ENCODE data around the gene LEP. TPM values are rescaled to one million over a fixed set of nuclear protein-coding genes. Genes with fewer than 3 reads are reported as not detected.

LEP gene
- total RNA-seq (ENCODE audit: insufficient read depth, low replicate concordance) = 2.2 TPM

DNA sequence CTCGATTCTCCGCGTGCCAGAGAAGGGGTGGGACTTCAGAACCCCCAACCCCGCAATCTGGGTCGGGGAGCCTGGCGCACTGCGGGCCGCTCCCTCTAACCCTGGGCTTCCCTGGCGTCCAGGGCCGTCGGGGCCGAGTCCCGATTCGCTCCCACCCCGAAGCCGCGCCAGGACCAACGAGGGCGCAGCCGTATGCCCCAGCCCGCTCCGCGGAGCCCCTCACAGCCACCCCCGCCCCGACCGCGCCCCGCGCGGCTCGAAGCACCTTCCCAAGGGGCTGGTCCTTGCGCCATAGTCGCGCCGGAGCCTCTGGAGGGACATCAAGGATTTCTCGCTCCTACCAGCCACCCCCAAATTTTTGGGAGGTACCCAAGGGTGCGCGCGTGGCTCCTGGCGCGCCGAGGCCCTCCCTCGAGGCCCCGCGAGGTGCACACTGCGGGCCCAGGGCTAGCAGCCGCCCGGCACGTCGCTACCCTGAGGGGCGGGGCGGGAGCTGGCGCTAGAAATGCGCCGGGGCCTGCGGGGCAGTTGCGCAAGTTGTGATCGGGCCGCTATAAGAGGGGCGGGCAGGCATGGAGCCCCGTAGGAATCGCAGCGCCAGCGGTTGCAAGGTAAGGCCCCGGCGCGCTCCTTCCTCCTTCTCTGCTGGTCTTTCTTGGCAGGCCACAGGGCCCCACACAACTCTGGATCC lies at the start of gene LEP:
LEP (plus strand) TSS at position 583 of the 691 bp plus-strand sequence. CDS start 10,741 bp downstream, outside the sequence.
- no peak for DNase-seq (ENCODE audit: low spot score)

DNA sequence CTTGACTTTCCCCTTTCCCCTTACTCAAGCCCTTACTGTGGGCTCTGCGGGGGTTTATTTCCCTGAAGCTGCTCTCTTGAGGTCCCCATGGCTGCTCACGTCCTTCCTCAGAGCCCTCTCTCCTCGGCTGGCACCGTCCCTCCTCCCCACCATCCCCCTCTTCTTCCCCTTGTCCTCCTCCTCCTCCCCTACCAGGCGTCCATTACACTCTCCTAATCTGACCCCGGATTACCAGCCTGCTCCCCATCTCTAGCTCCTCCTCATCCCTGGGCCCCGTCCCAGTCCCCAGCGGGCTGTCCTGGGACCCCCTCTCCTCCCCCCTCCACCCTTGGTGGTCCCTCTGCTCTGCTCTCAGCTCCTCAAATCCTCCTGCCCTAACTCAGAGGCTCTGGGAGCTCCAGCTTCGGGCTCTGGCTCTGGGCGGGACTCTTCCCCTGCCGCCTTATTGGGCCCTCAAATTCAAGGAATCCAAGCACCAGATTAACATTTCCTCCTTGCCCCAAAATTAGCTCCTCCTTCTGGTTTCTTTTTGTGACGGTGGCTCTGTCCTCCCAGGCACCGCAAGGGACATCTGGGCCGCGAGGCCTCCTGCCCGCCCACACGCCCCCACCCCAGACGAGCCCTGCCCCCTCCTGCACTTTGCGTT lies 48.5 kb upstream of the LEP start:
- no peak for DNase-seq (ENCODE audit: low spot score)

GRCh38 chr7:128194533-128195282 lies 46.4 kb upstream of the LEP start:
- no peak for DNase-seq (ENCODE audit: low spot score)

GRCh38 chr7:128197589-128197988 lies 43.5 kb upstream of the LEP start:
- DNase-seq (ENCODE audit: low spot score) = no peak

- DNase-seq (ENCODE audit: low spot score) = no peak
Observed at GRCh38 chr7:128197989-128198580, 43.0 kb upstream of the LEP start.

DNA sequence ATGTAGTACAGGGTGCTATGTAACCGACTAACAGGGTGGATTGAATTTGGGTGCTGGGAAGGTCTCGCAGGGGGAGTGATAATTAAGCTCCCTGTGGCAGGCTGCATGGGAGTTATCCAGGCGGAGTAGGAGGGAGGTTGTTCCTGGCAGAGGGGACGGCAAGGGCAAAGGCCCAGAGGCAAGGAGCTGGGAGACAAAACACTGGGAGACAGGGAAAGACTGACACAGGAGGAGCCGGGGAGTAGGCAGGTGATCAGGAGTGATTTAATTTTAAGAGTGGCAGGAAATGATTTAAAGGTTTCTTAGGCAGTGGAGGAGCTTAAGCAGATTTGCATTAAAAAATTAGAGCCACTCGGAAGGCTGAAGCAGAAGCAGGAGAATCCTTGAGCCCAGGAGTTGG lies 40.7 kb upstream of the LEP start:
- DNase-seq (ENCODE audit: low spot score) = no peak

DNA sequence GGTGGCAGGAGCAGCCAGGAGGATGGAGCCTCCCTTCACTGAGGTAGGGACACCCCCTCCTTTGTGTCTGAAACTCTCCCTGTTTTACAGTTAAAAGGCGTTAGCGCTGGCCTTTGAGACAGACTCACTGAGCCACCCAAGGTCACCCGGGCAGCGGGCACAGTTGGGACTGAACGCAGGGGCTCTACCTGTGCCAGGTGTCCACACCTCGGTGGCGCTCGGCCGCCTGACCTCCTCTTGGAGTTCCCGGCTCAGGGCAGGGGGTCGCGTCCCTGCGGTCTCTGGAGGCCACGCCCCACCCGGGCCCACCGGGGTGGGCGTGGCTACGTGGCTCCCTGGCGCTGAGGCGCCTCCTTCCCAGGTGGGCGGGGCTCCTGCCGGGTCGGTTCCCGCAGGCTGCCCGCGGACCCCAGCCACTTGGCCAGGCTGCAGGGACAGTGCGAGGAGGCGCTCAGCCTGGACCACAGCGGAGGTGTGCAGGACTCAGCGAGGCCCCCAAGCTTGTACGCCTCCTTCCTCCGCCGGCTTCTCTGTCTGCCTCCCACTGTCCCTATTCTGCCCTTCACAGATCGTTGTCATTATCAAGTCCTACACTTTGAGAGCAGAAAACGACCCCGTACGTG lies 39.9 kb upstream of the LEP start:
- DNase-seq (ENCODE audit: low spot score) = no peak

DNA sequence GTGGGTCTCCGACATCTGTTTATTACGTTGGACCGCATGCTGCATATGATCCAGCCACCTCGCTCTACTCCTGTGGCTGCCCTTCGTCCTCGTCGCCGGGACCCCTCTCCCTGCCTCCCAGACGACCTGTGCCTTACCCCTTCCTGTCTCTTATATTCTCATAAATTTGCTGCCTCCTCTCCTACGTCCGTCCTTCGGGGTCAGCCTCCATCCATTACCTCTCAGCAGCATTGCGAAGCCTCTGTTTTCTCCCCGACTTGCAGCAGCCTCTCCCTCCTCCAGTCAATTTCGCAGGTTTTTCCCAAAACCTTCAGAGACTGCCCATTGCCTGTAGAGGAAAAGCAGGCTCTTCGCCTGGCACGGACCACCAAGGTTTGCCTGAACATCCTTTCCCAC lies 39.4 kb upstream of the LEP start:
- no peak for DNase-seq (ENCODE audit: low spot score)

DNA sequence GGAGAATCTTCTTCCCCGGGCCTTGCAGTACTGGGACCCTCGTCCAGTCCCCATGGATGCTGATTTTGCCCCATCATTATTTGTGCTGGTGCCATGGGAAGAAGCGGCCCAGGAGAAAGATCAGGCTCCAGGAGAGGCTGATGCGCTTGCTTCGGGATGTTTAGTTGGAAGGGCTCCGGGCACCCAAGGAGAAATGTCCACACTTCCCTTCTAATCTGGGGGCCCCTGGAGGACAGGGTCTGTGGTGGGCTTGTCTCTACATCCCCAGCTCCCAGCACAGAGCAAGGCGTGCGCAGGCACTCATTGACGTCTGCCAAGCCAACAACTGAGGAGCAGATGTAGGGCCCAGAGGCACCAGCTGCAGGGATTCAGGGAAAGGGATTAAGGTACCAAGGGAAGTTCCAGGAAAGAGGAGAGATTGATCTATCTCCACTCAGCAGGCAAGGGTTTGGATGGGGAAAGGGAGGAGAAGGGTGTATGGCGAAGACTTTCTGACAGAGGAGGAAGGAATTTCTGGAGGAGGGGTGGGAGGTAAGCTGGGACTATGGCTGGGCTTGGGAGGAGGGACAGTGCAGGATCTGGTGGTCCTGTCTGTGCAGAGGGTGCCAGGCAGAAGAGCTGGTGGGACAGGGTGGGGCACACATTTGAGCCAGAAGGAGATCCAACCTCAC lies 38.7 kb upstream of the LEP start:
- no peak for DNase-seq (ENCODE audit: low spot score)

- DNase-seq (ENCODE audit: low spot score) = no peak
Observed at GRCh38 chr7:128203047-128203491, 38.0 kb upstream of the LEP start.

DNA sequence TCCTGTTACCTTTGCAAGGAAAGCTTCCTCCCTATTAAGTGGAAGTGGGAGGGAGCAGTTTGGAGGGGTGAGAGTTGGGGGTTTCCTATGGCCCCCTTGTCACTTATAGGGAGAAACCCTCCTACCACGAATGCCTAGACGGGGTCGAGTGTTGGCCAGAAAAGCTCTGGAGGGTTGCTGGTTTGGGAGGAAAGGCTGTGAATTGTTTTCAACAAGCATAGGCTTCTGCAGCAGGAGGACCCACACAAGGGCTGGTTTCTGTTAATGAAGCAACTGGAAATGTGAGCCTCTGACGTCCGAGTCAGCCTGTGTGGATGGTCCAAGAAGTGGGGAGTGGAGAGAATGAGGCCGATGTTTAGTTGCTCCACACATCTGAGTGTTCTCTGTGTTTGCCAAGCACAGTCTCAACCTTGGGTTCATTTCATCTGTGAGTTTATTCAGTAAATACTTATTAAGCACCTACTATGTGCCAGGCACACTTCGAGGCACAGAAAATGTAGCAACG lies 37.3 kb upstream of the LEP start:
- DNase-seq (ENCODE audit: low spot score) = peak; percentile 31

- DNase-seq (ENCODE audit: low spot score) = no peak
Observed at GRCh38 chr7:128204455-128204854, 36.6 kb upstream of the LEP start.

GRCh38 chr7:128205068-128205467 lies 36.0 kb upstream of the LEP start:
- DNase-seq (ENCODE audit: low spot score) = no peak

DNA sequence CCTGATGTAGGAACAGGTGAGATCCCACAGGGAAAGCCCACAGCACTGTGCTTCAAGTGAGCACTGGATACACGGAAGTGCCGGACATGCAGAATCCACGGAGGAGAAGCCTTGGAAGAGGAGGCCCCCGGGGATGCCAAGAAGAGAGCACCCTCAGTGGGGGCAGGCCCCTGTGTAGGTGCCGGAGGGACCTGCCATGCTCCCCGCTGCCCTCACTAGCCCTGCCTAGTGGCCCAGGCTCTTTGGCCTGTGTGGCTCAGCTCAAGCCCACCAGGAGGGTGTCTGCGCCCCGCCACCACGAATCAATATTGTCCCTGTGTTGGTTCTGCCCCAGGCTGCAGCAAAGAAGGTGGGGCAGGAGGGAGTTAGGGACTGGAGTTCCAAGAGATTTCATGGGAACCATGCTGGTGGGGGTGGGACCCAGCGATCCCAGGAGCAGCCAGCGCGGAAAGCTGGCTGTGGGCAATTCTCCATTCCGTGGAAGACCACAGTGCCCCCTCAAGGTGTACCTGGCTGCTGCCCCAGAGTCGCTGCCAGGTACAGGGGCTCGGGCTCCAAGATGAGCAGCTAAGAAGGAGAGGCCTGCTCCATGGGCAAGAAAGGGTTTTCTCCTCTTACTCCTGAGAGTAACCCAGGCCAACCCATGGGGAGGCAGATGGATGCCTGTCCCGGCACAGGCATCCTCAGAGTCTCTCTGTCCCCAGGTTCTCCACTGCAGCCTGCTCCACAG lies 34.9 kb upstream of the LEP start:
- no peak for DNase-seq (ENCODE audit: low spot score)

- no peak for DNase-seq (ENCODE audit: low spot score)
Observed at GRCh38 chr7:128206747-128207500, 34.2 kb upstream of the LEP start.

GRCh38 chr7:128207609-128208008 lies 33.5 kb upstream of the LEP start:
- no peak for DNase-seq (ENCODE audit: low spot score)

DNA sequence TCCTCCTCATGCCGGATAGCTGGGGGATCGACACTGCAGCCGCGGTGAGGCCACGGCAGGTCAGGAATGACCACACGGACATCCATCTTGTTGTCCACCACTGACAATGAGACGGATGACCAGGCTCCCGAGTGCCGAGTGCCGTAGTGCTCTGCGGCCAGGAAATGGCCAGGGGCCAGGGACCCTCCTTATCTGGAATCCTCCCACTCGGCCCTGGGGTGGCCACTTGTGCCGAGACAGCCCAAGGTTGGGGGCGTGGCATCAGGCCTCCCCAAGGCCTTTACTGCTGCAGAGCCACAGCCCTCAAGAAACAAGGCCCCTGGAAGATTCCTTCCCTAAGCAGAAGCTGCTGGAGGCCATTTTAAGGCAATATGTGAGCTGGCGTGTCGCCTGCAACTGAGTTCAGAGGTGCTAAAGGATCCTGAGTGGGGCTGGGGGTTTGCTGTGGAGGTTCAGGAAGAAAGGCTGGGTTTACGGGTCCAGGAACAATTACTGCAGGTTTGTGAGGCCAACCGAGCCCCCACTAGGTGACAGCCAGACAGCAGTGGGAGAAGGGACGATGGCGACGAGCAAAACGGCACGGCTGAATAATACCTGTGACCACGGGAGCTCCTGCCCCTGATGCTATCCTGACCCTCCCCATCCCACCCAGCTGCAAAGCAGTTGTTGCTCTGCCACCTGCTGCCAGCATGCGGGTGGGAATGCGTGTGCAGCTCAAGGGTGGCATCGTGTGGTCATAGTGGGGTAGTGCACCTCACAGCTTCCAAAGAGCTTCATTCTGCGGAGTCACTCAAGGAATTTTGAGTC lies 31.6 kb upstream of the LEP start:
- peak; percentile 84 for DNase-seq (ENCODE audit: low spot score)

DNA sequence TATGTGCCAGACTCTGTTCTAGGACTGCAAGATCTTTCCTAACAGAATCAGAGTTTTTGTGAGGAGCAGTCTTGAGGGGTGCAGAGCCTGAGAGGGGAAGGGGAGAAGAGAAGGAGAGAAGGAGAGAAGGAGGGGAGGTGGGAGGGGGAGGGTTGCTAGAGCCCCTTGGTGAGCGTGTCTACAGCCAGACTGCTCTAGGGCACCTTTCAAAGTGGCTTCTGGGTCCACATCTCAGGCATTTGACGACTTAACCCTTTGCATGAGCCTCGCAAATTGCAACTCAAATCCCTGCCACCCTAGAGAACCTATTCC lies 31.1 kb upstream of the LEP start:
- DNase-seq (ENCODE audit: low spot score) = no peak
